Retina (tissue), 1 donor: Measurements from ENCODE around the gene TLE3.

Experiments used
- DNase-seq: peaks from one replicate; pipeline ENCODE4 v3.0.0-alpha.2; 2016

TLE3 gene

DNA sequence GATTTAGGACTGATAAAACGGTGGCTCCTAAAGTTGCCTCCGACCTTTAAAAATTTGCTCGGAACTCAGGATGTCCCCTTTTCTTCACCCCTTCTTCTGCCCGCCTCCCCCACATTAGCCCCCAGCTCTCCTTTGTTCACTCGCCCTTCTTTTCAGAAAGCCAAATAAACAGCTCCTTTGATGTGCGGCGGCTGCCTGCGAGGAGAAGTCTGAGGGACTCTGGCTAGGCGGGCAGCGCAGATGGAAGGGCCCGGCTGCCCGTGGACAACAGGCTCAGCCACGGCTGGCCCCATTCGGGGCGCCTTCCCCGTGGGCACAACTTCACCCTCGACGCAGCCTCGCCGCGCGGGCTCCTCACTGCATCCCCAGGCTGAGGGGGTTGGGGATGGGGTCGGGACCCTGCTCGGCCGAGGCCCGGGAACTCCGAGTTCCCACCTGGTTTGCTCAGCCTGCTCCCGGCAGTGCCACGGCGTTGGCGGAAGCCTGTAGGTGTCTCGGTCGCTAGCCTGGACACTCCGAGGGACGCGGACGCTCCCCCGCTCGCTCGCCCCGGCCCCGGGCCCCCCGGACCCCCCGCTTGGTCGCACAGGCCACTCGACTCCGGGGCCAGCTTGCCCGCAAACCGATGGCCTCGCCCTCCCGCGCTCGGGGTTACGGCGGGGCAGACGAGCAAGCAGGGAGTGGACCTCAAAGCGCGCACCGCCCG, 897 bp upstream of the TLE3 start:
- DNase-seq, result peak; percentile 88

DNA sequence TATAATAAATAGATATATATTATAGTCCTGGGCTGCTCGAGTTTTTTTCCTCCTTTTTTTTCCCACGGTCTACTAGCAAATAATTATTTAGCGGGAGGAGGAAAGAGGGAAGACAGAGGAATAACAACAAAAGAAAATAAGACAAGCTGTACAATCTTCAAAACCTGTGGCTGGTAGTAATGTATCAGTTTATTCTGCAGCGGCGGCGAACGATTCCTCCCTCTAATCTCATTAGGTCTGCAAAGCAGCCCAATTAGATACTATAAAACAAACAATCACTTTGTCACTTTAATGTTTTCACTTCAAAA, 390 bp upstream of the TLE3 start:
- no peak for DNase-seq

DNA sequence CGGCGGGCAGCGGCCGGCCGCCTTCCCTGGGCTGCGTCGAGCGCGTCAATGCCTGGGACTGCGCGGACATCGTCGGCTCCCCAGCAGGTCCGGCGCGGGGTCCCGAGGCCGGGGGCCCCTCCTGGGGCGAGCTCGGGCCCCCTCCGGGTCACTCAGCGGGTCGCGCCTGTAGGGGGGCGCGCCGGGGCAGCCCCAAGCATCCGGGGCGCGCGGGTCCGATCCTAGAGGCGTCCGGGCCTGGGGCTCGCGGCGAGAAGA, 725 bp downstream of the TLE3 start:
- DNase-seq, result no peak

DNA sequence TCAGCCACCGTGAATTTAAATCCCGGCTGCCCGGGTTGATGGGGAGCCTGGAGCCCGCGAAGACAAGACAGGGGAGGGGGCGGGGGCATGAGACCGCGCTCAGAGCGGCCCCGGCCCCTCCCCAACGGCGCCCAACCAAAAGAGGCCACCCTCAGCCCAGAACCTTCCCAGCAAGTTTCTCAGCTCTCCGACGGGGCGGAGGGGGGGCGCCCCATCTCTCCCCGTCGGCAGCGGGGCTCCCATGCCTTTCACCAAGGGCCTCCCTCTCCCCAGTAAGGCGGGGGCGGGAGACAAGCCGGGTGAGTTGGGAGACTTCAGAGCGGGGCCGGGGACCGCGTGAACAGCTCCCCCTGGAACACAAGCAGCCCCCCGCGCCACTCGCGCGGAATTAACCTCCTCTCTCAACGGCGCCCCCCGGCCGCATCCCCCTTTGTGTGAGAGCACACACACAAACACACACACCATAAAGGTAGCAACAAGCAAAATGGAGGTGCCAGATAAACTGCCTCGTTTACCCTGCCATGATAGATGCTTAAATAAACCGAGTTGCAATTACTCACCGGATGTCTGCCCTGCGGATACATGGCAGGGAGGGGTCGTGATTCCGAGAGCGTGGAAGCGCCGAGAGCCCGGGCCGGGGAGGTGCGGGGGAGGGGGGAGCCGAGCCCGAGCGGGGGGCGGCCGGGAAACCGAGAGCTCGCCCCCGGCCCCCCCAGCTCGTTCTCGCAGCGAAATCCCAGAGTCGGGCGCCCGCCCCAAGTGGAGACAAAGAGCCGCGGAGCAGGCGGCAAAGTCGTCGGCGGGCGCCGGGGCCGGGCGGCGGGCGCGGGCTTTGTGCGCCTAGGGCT, 1.3 kb downstream of the TLE3 start:
- DNase-seq, result peak; percentile 88

DNA sequence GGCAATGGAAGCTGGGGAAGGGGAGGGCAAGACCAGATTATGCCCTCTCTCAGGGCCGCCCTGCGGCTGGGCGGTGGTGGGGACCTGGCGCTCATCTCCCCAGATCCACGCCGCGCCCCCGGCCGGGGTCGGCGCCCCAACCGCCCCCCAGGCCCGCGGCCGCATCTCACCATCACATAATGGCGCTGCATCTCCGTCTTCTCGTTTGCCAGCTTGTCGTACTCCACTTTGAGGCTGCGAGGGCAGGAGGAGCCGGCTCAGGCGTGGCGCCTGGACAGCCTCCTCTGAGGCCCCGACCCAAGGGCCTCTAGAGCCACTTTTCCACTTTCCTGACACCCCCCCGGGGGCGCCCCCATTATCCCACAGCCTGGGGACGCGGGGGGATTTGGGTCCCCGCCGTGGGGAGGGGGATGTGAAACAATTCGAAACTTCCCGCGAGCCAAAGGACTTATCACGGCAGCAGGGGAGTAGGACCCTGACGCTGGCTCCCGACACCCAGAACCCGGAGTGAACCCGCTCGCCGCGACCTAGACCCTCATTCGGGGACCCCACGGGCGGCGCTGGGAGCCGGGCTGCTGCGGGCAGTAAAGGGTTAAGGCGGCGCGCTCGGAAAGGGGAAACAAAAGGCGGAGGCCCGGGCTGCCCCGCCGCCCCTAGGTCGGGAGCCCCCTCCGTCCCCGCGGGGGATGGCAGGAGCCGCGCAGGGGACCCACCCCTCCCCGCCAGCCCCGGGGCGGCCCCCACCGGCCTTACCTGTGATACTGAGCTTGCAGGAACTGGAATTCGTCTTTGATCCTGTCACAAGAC, 2.1 kb downstream of the TLE3 start:
- DNase-seq, result peak; percentile 65

DNA sequence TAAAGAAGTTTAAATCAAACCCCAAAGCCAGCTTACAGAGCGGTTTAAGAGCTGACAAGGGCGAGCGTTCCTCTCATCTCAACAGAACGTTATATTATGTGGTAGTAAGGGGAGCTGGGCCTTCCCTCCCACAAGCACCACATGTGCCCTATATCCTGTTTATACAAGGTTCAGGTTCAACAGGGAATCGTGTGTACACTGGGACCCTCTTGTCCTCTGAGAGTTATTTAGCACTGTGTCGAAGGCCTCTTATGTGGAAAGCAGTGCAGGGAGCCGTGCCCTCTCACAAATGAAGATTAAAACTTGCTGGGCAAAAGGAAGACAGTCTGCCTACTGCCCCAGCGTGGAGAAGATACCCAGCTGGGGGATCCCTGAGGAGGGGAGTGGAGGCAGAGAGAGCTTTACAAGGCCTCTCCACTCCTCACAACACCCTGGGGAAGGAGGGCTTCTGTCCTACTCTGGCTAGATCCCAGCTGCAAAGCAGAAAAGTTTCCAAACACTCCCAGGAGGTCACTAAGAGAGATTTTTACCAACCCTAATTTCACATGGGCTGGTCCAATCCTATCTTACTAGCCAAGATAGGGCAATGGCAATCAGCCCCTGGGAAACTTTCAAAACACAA, 2.9 kb downstream of the TLE3 start:
- peak; percentile 39 for DNase-seq

DNA sequence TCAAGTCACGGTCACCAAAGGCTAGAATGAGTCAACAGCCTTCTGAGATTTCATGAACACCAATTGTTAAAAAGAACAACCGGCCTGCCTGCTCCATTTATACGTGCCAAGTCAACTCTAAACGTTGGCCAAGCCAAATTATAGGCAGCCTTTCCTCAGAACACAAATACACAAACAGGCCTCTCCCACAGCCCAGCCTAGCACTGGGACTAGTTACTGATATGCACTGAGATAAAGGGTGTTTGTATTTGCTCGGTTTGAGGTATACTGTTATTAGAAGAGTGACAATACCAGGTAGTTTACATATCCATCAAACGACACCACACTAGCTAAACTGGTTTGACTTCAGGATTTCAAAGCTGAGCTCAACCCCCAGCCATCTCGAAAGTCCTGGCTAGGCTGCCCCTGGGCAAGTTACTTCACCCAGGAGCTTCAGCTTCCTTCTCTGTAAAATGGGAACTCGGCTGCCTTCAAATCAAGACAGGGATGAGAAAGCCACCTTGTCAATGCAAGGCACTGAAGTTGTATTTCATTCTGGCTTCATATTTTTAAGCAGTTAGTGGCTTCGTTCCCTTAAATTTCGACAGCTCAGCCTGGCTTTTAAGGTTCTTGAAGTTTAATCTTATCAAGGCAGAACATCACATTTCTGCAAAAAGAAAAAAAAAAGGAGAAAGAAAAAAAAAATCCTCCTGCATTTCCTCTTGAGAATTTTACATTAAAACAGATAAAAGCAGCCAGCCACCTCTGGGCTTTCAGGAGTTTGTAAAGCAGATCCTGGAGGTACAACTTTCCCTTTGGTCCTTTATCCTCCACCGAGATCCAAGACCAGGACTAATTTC, 4.0 kb downstream of the TLE3 start:
- DNase-seq, result no peak

DNA sequence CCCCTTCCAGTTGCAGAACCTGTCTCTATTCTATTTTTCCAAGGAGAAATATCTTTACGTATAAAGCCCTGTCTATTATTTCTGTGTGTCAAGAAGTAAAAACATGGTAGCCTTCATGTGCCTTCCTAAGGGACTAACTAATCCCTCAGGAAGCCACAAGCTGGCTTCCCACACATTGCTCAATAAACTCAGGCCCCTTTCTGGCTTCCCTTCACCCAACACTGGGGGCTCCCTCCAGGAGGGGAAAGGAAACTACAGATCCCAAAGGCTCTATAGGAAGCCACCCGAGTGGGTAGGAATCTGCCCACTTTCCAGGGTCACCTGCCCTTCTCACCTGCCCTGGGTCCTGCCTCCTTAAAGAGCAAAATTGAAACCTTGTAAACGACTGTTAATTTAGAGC, 4.6 kb downstream of the TLE3 start:
- DNase-seq, result no peak

DNA sequence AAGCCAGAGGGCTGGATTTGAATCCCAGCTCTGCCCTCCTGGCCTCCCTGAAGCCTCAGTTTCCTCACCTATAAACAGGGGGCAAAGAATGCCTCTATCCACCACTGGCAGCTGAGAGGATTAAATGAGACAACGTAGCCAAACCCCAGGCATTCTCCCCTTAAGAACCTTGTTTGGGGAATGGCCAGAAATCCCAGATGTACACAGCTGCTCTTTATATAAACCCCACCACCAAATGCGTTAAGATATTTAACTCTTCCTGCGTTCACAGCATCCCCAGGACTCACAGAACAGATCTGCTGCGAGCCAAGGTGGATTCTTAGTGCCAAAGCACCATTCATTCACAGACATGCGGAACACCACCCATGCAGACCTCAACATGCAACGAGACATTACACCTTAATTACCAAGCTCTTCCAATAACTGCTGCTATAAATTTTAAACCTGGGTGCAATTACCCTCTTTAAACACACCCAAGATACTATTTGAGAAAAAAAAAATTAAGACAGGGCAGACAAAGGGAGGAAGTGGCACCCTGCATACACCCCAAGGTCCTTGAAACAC, 5.2 kb downstream of the TLE3 start:
- no peak for DNase-seq

DNA sequence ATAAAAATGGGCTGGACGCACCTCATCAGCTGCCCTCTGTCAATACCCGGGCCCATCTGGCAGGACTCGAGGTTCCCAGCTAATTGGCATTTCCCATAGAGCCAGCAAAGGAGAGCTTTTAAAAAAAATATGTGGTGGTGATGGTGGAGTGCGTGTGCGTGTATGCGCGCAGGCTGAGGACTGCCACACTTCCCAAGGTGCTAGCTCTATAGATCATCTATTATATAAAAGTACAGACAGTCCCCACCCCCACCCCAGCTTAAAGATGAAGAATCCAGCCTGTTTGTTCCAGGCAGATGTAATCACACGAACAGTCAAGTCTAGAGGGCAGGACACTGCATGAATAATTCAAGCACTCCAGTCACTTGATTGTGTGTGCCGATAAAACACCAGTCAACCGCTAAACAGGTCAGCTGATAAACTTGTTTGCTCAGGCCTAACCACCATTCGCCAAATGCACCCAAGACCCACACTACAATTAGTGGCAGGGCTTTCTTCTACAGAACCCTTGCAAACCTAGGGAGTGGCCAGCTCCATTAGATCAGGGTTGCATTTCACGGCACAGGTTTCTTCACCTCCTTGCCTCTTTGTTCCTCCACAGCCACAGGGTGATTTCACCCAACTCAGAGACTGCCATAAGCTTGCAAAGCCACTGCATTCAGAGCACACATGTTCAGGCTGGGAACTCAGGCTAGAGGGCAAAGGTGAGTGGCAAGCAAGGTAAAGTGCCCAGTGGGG, 5.8 kb downstream of the TLE3 start:
- peak; percentile 71 for DNase-seq

DNA sequence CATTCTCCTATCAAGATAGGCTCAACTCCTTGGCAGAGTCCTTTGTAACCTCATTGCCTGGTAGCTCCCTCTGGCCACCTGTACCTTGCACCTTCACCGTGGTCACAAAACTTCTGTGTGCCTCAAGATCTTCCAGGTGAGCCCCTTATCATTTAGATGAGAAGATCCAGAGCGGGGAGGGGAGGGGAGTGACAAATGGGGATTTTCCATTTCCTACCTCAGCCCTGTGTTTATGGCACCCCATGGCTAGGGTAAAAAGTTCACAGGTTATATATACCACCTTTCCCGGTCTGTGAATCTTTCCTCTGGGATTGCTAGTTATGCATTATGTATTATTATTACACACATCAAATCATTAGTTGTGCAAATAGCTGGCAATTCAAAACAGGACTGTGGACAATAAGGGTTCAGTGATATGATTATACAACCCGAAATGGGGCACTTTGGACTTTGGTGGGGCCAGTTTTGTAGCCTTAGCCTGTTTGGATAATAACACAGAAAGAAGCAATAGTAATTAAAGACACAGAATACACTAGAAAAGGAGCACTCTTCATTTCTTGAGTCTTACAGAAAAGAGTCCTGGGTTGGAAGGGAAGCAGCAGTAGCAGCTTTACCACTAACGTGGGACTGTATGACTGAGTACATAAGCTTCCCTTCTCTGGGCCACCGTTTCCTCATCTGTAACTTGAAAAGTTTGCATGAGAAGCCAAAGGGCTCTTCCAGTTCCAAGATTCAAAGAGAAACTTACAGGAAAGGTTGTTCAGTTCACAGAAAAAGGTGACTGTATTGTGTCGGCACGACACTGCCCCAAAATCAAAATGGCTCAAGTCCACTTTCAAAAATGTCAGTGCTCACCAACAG, 7.1 kb downstream of the TLE3 start:
- DNase-seq, result no peak

DNA sequence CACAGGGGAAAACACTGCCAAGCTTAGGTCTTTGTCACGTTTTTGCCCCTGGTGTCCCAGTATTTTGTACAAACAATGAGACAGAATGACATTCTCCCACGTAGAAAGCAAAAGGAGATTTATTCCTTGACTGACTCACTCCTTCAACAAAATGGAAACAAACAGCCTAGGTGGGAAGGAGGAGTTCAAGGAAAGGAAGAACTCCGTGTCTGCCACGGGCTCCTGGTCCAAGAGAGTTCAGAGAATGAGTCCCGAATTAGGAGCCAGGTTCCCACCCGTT, 8.1 kb downstream of the TLE3 start:
- DNase-seq, result no peak

DNA sequence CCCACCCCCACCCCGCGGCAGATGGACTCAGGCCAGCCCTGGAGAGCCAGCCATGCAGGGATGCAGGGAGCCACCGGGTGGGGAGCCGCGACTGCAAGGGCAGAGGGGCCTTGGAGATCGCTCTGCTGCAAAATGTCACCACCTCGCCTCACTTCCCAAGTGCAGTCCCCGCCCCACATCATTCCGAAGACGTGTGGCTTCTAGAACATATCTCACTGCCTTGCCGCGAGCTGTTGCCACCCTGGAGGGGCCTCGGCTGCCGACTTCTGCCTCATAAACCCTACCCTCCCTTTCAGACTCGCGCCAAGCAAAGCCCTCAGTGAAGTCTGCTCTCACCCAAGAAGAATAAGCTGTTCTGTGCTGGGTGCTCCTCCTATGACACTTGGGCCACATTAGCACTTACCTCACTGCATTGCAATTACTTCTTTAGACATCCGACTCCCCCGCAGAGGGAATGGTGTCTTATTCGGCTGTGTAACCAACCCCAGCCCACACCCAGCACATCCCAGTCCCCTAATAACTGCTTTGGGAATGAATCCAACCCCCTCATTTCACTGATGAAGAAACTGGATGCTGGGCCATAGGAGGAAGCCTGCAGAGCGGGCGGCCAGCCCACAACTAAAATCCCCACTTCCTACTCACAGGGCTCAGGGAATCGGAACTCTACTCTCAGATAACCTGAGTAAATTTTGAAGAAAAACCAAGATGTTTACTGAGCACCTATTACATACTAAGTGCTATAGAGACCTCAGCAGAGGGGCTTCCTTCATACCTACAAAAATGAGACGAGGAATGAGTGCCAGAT, 8.6 kb downstream of the TLE3 start:
- DNase-seq, result peak; percentile 48

DNA sequence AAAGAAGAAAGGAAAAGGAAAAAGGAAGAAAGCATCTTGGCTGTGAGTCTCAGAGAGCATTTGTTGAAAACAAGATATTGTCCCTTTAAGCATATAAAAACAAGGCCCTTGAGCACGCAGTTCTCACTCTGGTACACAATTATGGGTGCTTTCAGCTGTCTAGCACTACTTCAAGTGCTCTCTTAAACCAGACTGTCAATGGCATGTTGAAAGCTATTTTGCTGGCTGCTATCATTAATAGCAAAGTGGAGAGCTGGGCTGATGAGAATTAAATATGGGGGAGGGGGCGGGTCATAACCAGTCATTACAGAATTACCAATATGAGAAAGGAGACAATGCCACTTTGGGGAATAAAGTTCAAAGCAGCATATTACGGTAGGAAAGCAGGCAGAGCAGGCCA, 9.3 kb downstream of the TLE3 start:
- no peak for DNase-seq

DNA sequence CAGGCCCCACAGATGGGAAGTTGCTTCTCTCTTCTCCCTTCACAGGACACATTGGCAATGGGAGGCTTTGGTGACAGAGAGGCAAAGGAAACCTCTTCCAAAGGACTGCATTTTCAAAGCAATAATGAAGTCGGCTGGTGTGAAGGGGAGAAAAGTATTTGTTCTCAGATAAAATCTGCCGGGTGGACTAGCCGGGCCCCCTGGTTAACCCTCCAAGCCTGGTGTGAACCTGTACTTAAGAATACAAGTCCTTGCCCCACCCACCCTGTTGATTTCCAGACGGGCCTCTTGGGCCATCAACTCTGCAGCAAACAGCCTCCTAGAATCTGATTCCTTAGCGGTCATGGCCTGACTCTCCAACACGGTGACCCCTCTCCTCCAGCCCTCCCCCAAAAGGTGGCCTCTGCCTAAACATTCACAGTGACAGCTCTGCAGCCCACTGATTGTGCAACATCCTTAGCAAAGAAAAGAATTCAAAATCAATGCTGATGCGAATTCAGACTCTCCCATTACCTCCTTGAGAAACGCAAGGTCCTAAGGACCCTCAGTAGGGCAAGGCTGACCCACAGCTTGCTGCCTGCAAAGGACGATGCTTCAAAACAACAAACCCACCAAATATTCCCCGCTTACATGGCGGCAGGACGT, 9.9 kb downstream of the TLE3 start:
- no peak for DNase-seq

DNA sequence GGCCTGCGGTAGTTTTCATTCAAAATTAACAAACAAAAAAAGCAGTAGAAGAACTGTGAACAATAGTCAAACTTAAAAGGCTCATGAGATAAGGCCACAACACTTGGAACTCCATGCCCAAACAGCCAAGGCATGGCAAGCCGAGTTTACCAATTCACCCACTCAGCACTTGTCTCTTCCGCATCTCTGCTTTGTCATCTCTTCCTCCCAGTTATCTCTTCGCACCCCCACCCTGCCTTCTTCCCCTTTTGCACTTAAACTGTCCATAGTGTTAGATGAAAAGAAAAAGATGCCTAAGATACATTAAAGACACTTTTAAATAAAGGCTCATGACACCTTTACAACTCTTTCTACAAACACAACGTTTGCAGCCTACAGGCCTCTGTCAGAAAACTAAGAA, 11.1 kb downstream of the TLE3 start:
- DNase-seq, result no peak

DNA sequence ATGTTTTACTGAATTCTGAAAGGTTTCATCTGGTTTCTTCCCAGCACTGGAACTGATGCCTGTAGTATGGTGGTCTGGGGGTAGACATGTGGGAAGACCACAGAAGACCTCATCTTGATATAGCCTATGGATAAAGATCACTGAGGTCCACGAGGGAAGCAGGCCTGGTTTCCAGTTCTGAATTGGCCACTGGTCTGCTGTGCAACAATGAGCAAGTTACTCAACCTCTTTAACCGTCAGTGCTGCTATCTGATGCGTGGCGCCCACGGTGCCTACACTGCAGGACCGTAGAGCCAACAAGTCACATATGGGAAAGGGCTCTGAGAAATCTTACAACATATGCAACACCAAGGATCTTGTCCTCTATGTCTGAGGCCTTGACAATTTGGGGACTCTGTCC, 13.3 kb downstream of the TLE3 start:
- DNase-seq, result no peak

DNA sequence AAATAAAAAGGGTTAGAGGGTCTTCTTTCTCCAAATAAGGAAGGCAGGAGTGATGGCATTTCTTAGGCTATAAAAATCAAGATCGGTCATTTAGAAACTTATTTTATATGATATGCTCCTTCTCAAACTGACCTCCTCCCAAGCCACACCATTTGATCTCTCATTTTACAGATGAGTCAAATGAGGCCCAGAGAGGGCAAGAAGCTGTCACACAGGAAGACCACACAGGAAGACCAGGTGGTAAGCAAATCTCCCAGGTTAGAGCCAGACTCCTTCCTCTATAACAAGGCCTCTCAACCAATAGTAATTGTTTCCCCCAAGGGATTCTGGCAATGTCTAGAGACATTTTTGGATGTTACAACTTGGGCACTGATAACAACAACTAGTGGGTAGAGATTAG, 13.8 kb downstream of the TLE3 start:
- DNase-seq, result no peak

DNA sequence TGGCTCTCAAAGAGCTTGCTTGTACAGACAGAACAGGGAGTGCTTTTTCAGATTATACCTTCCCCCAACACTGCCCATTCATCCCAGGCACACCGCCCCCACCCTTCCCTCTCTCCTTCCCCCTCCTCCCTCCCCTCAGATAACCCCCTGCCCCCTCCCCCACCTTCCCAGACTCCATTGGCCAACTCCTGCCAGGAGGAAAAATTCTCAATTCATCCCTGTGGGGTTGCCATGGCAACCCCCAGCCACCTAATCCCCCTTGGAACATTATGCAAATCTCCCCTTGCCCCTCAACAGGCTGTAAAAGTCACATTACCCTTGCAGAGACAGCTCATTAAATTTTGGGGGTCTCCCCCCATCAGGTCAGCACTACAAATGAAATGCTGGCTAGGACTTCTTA, 14.3 kb downstream of the TLE3 start:
- no peak for DNase-seq
